Stimulated activated CD4-positive, alpha-beta T cell treated with anti-CD3 and anti-CD28 coated beads, TNF-alpha, amount 100 ng/mL, for 48 hours (primary cell): ENCODE results near the gene NFATC2IP.
A peak's percentile ranks its signal among the peaks of the same experiment; 100 is the strongest.

Source experiments
- DNase-seq, 3 donors: peaks; one replicate each; pipeline ENCODE4 v3.0.0-alpha.2; 2020; ENCODE audit warnings: low read depth in 3 of 3

The NFATC2IP gene

DNA sequence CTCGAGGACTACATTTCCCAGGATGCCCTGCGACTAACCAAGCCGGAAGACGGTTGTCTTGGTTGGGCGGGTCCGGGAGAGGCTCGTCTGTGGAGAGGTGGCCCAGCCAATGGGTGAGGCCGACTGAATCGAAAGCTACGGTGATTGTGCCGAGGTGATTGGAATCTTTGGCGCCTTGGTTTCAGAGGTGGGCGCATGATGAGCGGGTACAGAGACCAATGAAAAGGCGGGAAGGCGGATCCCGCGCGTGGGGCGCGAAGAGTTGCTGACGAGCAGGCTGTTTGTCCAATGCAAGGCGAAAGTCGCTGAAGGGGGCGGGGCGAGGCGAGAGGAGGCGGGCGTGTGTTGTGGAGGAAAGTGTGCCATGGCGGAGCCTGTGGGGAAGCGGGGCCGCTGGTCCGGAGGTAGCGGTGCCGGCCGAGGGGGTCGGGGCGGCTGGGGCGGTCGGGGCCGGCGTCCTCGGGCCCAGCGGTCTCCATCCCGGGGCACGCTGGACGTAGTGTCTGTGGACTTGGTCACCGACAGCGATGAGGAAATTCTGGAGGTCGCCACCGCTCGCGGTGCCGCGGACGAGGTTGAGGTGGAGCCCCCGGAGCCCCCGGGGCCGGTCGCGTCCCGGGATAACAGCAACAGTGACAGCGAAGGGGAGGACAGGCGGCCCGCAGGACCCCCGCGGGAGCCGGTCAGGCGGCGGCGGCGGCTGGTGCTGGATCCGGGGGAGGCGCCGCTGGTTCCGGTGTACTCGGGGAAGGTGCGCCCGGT lies at the start of gene NFATC2IP:
Gene NFATC2IP, plus strand, starts transcription at position 290 of the 762 bp plus-strand sequence. Its CDS starts 75 bp downstream, at position 365.
- DNase-seq, result peak; percentile 99 to 100 (median 100)

DNA sequence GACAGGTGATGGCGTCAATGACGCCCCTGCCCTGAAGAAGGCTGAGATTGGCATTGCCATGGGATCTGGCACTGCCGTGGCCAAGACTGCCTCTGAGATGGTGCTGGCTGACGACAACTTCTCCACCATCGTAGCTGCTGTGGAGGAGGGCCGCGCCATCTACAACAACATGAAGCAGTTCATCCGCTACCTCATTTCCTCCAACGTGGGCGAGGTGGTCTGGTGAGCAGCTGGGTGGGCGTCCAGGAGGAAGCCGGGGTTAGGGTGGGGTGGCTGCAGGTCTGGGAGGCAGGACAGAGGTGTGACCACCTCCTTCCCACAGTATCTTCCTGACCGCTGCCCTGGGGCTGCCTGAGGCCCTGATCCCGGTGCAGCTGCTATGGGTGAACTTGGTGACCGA lies 48.9 kb upstream of the NFATC2IP start:
- DNase-seq, result no peak

- no peak for DNase-seq
These were observed 47.8 kb upstream of the NFATC2IP start for GRCh38 chr16:28902909-28903308.

GRCh38 chr16:28903344-28904042 lies 47.2 kb upstream of the NFATC2IP start:
- DNase-seq, result no peak

DNA sequence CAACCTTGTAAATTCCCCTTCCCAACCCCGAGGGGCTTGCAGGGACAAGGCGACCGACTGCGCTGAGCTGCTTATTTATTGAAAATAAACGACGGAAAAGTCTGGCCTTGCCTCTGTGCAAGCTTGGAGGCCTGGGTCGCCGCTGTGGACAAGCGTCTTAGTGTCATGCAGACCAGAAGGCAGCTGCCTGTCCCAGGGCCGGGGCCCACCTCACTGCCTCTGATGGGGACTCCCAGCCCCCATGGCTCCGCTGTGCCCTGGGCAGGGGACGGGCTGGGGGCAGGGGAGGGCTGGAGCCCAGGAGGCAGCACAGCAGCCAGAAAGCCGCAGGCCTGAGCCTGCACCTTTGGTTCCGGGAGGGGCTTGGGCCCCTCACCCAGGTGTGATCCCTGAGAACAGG lies 46.4 kb upstream of the NFATC2IP start:
- DNase-seq, result no peak

- no peak for DNase-seq
These were observed 45.9 kb upstream of the NFATC2IP start for GRCh38 chr16:28904828-28905227.

DNA sequence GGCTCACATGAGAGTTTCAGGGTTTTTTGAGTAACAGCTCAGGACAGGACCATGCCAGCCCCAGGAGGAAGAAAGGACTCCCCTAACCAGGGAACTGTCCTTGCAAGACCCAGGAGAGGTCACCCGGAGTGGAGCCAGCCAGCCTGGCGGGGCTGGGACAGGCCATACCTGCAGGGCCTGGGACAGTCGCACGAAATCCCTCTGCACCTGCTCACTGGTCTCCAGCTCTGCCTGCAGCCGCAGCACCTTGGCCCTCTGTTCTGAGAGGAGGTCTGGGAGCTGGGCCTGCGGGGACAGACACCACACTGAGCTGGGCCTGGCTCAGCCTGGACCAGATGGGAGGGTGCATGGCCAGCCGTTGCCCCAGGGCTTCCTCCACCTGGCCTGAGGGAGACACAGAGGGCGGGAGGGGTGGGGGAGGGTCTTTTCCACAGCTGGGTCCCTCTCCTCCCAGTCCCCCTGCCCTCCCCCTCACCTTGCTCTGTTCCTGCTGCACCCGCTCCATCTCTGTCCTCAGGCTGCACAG lies 45.4 kb upstream of the NFATC2IP start:
- no peak for DNase-seq

DNA sequence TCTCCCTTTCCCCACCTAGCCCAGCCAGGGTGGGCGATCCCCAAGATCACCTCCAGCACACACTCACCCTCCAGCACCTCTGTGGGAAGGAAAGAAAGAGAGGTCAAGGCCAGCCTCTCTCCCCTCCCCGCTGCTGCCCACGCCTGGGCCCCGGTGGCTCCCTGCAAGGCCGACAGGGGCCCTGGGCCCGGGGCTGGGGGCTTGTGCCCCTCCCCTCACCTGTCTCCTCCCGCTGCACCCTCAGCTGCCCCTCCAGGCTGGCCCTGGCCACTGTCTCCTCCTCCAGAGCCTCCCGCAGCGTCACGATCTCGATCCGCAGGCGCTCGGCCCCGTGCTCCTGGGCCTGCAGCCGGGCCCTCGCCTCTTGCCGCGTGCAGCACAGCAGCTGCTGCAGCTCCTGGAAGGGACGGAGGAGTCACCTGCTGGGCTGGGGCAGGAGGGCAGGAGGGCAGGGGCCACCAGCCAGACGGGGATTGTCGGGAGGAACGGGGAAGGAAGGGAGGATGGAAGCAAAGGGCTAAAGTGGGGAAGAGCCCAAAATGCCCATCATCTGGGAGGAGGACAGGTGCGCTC lies 44.9 kb upstream of the NFATC2IP start:
- DNase-seq, result no peak

DNA sequence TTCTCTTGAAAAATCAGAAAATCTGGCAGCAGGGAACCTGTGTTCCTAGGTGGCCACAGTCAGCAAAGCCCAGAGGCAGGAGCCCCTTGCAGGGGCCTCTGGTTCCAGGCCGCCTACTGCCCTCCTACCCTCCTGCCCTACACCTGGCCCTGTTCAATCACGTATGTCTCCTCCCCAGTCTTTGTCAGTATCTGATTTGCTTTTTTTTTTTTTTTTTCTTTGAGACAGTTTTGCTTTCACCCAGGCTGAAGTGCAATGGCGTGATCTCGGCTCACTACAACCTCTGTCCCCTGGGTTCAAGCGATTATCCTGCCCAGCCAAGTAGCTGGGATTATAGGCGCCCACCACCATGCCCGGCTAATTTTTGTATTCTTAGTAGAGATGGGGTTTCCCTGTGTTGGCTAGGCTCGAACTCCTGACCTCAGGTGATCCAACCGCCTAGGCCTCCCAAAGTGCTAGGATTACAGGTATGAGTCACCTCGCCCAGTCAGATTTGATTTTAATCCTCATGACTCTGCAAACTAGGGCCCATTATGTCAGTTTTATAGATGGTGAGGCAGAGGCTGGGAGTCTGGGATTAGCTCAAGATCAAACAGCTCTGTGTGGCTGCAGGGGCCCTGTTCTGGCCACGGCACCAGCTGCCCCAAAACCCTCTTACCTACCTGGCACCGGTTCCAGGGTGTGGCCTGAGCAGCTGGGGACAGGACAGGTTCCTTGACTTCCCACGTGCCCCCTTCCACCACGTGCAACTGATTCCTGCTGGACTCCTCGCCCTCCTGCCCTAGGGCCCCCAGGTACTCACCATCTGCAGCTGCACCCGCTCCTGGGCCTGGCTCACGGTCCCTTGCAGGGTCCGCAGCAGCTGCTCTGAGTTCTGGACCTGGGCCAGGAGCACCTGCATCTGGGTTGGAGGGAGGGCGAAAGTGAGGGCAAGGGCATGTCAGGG lies 40.4 kb upstream of the NFATC2IP start:
- no peak for DNase-seq

GRCh38 chr16:28912558-28912957 lies 38.2 kb upstream of the NFATC2IP start:
- no peak for DNase-seq

GRCh38 chr16:28913946-28914724 lies 36.6 kb upstream of the NFATC2IP start:
- no peak for DNase-seq

- no peak for DNase-seq
These were observed 35.6 kb upstream of the NFATC2IP start for GRCh38 chr16:28915181-28915580.

- no peak for DNase-seq
These were observed 33.6 kb upstream of the NFATC2IP start for GRCh38 chr16:28917095-28917494.

DNA sequence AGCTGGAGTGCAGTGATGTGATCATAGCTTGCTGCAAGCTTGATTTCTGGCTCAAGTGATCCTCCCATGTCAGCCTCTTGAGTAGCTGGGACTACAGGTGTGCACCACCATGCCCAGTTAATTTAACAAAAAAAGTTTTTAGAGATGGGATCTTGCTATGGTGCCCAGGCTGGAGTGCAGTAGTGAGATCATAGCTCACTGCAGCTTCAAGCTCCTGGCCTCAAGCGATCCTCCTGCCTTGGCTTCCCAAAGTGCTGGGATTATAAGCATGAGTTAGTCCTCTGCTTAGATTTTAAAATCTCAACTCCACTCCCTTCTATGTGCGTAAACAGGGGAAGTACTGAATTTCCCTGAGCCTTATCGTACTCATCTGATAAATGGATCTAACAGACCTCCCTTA lies 32.0 kb upstream of the NFATC2IP start:
- DNase-seq, result no peak

DNA sequence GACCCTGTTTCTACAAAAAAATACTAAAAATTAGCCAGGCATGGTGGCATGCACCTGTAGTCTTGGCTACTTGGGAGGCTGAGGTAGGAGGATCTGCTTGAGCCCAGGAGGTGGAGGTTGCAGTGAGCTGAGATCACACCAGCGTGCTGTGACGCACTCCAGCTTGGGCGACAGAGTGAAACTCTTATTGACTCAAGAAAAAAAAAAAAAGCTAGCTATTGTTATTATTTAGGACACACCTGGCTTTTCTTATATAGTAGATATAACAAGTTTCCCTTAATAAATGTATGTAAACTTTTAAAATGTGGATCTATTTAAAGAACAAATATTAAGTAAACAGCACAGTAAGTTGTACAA lies 27.5 kb upstream of the NFATC2IP start:
- no peak for DNase-seq

GRCh38 chr16:28923652-28924398 lies 26.9 kb upstream of the NFATC2IP start:
- no peak for DNase-seq

- DNase-seq, result no peak
These were observed 26.4 kb upstream of the NFATC2IP start for GRCh38 chr16:28924399-28924761.

DNA sequence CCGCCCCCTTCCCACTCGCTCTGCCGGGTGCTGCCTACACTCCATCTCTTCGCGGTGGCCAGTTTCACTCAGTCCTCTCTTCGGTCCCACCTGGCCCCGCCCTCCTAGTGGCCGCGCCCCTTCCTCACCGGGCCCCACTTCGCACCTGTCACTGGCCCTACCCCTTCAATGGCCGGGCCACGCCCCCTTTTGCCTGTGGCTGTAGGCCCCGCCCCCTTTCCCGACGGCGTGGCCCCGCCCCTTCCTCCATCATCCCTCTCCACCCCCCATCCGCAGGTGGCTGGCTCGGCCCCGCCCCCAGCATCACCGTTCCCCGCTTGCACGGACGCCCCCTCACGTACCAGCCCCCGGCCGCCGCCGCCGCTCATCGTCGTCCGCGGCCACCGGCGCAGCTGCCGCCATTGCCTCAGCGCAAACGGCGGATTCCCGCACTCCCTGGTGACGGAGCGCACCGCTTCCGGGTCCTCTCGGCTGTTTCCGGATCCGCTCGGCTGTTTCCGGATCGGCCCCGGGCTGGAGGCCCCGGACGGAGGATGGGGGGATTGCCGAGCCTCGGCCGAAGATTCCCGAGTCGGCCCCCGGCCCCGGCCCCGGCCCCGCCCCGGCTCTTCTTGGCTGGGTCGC lies 25.9 kb upstream of the NFATC2IP start, which contains the start of gene RABEP2:
Gene RABEP2, minus strand, starts transcription at position 477 of the 624 bp plus-strand sequence. Its CDS starts 75 bp downstream, at position 402.
- DNase-seq, result peak; percentile 93 to 97 (median 95)
